Heart left ventricle (tissue), 16 donors: Measurements from ENCODE around the gene KRT71. TPM values are rescaled to one million over a fixed set of nuclear protein-coding genes. Genes with fewer than 3 reads are reported as not detected.

Experiments
- ATAC-seq, 4 donors: fragments of 200-7000 bp; cut with Tn5 transposase; one replicate each; pipeline ENCODE4 v1.9.1; 2020 to 2022; ENCODE audit warnings: moderate library complexity in 4 of 4, mild to moderate bottlenecking in 3 of 4, moderate number of reproducible peaks in 1 of 4
- DNase-seq, 5 donors: peaks; one replicate each; pipeline ENCODE4 v3.0.0-alpha.2; 2020
- H3K27ac ChIP-seq, 12 donors: fragments of 200-600 bp; sonication (generic) in 4 of 12; one replicate each; pipeline versions ENCODE4 v1.5.0 to v1.8.0; 2016 to 2022; ENCODE audit warnings: mild to moderate bottlenecking in 2 of 12
- H3K27me3 ChIP-seq, 9 donors: fragments of 200-600 bp; sonication (generic) in 2 of 9; one replicate each; pipeline versions ENCODE4 v1.5.1 to v1.8.0; 2016 to 2022; ENCODE audit warnings: mild to moderate bottlenecking in 3 of 9
- H3K36me3 ChIP-seq, 9 donors: fragments of 200-600 bp; sonication (generic) in 2 of 9; one replicate each; pipeline versions ENCODE4 v1.5.0 to v1.8.0; 2018 to 2022; ENCODE audit warnings: mild to moderate bottlenecking in 2 of 9
- H3K4me1 ChIP-seq, 12 donors: fragments of 200-600 bp; sonication (generic) in 4 of 12; one replicate each; pipeline versions ENCODE4 v1.5.0 to v1.8.0; 2016 to 2022; ENCODE audit warnings: mild to moderate bottlenecking in 3 of 12
- H3K4me3 ChIP-seq, 12 donors: fragments of 200-600 bp; sonication (generic) in 4 of 12; one replicate each; pipeline versions ENCODE4 v1.5.0 to v1.8.0; 2017 to 2022; ENCODE audit warnings: mild to moderate bottlenecking in 9 of 12, moderate library complexity in 4 of 12
- H3K9me3 ChIP-seq, 12 donors: fragments of 200-600 bp; sonication (generic) in 4 of 12; one replicate each; pipeline versions ENCODE4 v1.5.0 to v1.8.0; 2016 to 2022; ENCODE audit warnings: mild to moderate bottlenecking in 1 of 12
- POLR2A ChIP-seq, 2 donors: fragments of 450-650 bp; IDR thresholded peaks; one replicate each; pipeline ENCODE4 v1.6.1; 2017; ENCODE audit warnings: antibody characterized with exemption in 2 of 2, mild to moderate bottlenecking in 2 of 2, moderate library complexity in 2 of 2
- WGBS, 4 donors: extraction: QIAGEN DNeasy Blood & Tissue Kit in 2 of 4; methylation state at CpG; one replicate each; pipeline versions ENCODE4 v1.1.5 to v1.1.7; 2013 to 2018; 5-methylcytosine and 5-hydroxymethylcytosine counted together
- intact Hi-C, 10 donors: fragments of 100-400 bp; cut with DNase I; formaldehyde crosslinking; loops; one replicate each; pipeline versions ENCODE4 v1.11.1 to v1.14.2; 2022
- polyA plus RNA-seq, 2 donors: library from polyadenylated mRNA; stranded (reverse); fragments of 200-250 nt; gene quantifications; one replicate each; pipeline ENCODE4 v1.2.3, GENCODE V29; 2013
- total RNA-seq, 9 donors: library from RNA; depleted of rRNA in 2 of 9; stranded (reverse); fragments of >200 nt in 2 of 9; fragmentation: NEBNext Ultra II Directional in 3 of 9; extraction: Animal tissue kit (Norgen Biotek cat#: 25700) in 3 of 9; gene quantifications; one replicate each; pipeline versions ENCODE4 v1.1.0 to v1.2.4, GENCODE V29; 2016 to 2023
- TF ChIP-seq, protein P1 (sequence below), 12 donors: fragments of 200-600 bp; sonication (generic) in 4 of 12; IDR thresholded peaks; one replicate each; pipeline versions ENCODE4 v1.5.0 to v1.8.0; 2018 to 2022; ENCODE audit warnings: antibody characterized with exemption in 12 of 12, mild to moderate bottlenecking in 5 of 12
- donor health status: ischemic (EF 13 %, LVEDD 7.1; RV severe dilation, severe dysfunction).
- donor health status: healthy with polysubstance abuse.
- donor health status: DM: no; HTN: yes; CAD: no.
- donor health status: DM: no; HTN: no; CAD: no.
- donor health status: ischemic (EF 25% LVEDD 6.9; RV normal size, moderate dysfunction).
- donor health status: ischemic (EF 25% LVEDD 5.7; RV mildly dilated, moderate dysfunction).
- donor health status: healthy.
- donor health status: DM: yes; HTN: yes; CAD: no.
- donor health status: ischemic (EF 35%, LVEDD 5.7; RV mildly dilated, moderate dysfunction).
- donor health status: nonischemic (EF 11% LVEDD 7.7; RV severe dilation, severe dysfunction).
- donor health status: DM: yes; HTN: yes; CAD: no.
- donor health status: PGD.
- donor health status: ischemic (EF 29% LVEDD 5.4; RV normal size, mild dysfunction).
- donor health status: nonischemic (EF 23%, LVEDD 6.1; RV moderate dilation, normal function).

Gene KRT71
- total and polyA plus RNA-seq, 11 donors, result not detected

DNA sequence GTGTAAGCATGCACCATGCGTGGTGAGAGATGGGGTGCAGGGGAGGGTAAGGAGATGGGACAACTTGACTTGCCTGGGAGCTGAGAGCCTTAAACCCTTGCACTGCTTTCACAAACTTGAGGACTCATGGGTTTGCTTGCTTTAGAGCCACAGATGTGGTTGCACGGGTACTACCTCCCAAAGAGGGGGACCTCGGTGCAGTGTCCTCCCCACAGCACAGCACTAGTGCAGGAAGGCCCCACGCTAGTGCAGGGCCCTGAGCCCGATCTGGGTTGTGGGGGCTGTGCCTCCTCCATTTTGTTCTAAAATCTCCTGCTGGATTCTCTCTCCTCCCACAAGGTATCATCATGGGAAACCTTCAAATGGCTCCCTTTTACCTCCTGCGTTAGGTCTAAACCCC is 37.1 kb upstream of the KRT71 start:
- Histone ChIP-seq H3K27me3 (peaks cover 0 to 29% (median 0%) of the 10 kb centered on the region in 9 donors), H3K4me1 (no peaks in the 10 kb centered on the region), H3K27ac (no peak overlapping the region), H3K9me3 (no peaks in the 10 kb centered on the region), H3K4me3 (no peak overlapping the region), H3K36me3 (no peaks in the 10 kb centered on the region)
- intact Hi-C loops, result no loop called here
- TF ChIP-seq POLR2A (IDR thresholded peaks at IDR 0.05), result no peak
- TF ChIP-seq, protein P1, sequence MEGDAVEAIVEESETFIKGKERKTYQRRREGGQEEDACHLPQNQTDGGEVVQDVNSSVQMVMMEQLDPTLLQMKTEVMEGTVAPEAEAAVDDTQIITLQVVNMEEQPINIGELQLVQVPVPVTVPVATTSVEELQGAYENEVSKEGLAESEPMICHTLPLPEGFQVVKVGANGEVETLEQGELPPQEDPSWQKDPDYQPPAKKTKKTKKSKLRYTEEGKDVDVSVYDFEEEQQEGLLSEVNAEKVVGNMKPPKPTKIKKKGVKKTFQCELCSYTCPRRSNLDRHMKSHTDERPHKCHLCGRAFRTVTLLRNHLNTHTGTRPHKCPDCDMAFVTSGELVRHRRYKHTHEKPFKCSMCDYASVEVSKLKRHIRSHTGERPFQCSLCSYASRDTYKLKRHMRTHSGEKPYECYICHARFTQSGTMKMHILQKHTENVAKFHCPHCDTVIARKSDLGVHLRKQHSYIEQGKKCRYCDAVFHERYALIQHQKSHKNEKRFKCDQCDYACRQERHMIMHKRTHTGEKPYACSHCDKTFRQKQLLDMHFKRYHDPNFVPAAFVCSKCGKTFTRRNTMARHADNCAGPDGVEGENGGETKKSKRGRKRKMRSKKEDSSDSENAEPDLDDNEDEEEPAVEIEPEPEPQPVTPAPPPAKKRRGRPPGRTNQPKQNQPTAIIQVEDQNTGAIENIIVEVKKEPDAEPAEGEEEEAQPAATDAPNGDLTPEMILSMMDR (IDR thresholded peaks at IDR 0.05), result no peak
- DNase-seq (no peak), ATAC-seq (no peak)
- WGBS, 4 donors, result 87 to 95% (median 90%) methylated on average over 6 of the region's 6 CpGs

DNA sequence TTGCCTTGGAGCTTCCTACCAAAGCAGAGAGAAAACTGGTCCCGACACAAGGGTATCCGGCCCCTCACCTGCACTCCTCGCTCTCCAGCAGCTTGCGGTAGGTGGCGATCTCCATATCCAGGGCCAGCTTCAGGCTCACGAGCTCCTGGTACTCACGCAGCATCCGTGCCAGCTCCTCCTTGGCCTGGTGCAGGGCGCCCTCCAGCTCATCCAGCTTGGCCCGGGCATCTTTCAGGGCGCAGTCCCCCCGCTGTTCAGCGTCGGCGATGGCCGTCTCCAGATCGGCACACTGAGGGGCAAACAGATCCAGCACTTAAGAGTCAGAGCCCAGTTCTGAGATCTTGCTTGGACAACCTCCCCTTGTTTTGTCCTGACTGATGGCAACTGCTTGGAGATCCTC is 34.6 kb upstream of the KRT71 start:
- H3K4me3 ChIP-seq, result no peak overlapping the region
- DNase-seq, result no peak

DNA sequence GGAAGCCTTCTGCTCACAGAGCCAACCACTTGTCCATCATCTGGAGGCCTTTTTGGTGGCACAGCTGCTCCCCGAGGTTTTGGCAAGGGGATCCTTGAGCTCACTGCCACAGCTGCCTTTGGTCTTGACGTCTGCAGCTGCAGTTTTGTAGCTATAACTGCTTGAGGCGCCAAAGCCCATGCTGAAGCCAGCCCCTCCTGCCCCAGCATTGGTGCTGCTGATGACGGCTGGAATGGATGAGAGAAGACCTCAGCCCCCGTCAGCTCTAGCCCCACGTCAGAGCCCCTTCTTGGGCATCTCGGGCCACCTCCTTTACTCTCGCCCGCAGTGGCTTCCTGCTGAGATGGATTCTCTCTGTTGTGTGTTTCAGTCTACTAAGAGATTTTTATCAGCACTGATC is 33.0 kb upstream of the KRT71 start:
- Histone ChIP-seq H3K27me3 (peaks cover 0 to 5% (median 0%) of the 10 kb centered on the region in 9 donors), H3K36me3 (no peaks in the 10 kb centered on the region), H3K4me3 (no peak overlapping the region), H3K4me1 (no peaks in the 10 kb centered on the region), H3K9me3 (no peaks in the 10 kb centered on the region), H3K27ac (no peak overlapping the region)
- DNase-seq, result no peak
- 63 to 74% (median 73%) methylated on average over 9 of the region's 9 CpGs for WGBS, 4 donors
- intact Hi-C loops, result loop anchor here in 7 of 10 donors (5.0 to 10.0 kb wide), 5 partner anchors 211 to 431 kb away; no protein-coding TSS in a partner anchor
- ATAC-seq, result no peak
- TF ChIP-seq, protein P1 (IDR thresholded peaks at IDR 0.05), result no peak
- no peak for TF ChIP-seq POLR2A (IDR thresholded peaks at IDR 0.05)

More for the DNA sequence above, 34.6 kb upstream of the KRT71 start:
- H3K4me1 ChIP-seq, result no peaks in the 10 kb centered on the region
- H3K27me3 ChIP-seq, result peaks cover 0 to 9% (median 0%) of the 10 kb centered on the region in 9 donors
- no peaks in the 10 kb centered on the region for H3K9me3 ChIP-seq
- ATAC-seq, result no peak
- TF ChIP-seq, protein P1 (IDR thresholded peaks at IDR 0.05), result no peak
- no peak for TF ChIP-seq POLR2A (IDR thresholded peaks at IDR 0.05)
- no peaks in the 10 kb centered on the region for H3K36me3 ChIP-seq
- intact Hi-C loops, result loop anchor here in 7 of 10 donors (5.0 to 10.0 kb wide), 5 partner anchors 213 to 433 kb away; no protein-coding TSS in a partner anchor
- WGBS, 4 donors, result 73 to 87% (median 75%) methylated on average over 15 to 17 of the region's 17 CpGs
- no peak overlapping the region for H3K27ac ChIP-seq

DNA sequence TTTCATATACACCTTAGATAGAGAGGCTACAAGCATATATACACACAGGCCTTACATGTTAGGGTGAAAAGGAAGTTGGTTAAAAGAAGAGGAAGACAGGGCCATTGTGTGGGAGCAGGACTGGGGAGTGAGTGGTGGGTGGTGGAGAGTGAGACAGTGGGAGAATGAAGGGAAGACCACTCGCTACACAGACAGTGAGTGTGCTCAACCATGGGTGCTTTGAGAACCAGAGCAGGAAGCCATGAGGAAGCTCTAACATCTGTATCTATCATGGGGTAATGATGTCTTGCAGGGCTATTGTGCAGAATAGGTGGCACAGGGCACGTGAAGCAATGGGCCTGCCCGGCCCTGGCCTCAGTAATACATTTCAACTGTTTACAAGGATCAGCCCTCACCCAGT is 32.1 kb upstream of the KRT71 start:
- intact Hi-C loops, result loop anchor here in 7 of 10 donors (5.0 to 10.0 kb wide), 5 partner anchors 210 to 430 kb away; no protein-coding TSS in a partner anchor
- 84 to 89% (median 86%) methylated on average over 3 of the region's 3 CpGs for WGBS, 4 donors
- TF ChIP-seq, protein P1 (IDR thresholded peaks at IDR 0.05), result no peak
- TF ChIP-seq POLR2A (IDR thresholded peaks at IDR 0.05), result no peak

More for the DNA sequence above, 32.1 kb upstream of the KRT71 start:
- DNase-seq (no peak), ATAC-seq (no peak)
- no peak overlapping the region for H3K4me3 ChIP-seq
- H3K27ac ChIP-seq, result no peak overlapping the region
- no peaks in the 10 kb centered on the region for H3K9me3 ChIP-seq
- no peaks in the 10 kb centered on the region for H3K4me1 ChIP-seq
- no peaks in the 10 kb centered on the region for H3K36me3 ChIP-seq
- H3K27me3 ChIP-seq, result peaks cover 0 to 13% (median 0%) of the 10 kb centered on the region in 9 donors
